Esophagus muscularis mucosa (tissue), 4 donors: Measurements from ENCODE around the gene ZNF468. TPM values are rescaled to one million over a fixed set of nuclear protein-coding genes. Genes with fewer than 3 reads are reported as not detected.

Experiments used
- DNase-seq: peaks from one replicate; pipeline ENCODE4 v3.0.0-alpha.2; 2017; ENCODE audit errors: extremely low spot score
- H3K27ac ChIP-seq, 4 donors: fragments of 200-600 bp; sonication (generic); replicated peaks in 1 of 4; 1 replicate in 3 of 4; 2 replicates in 1 of 4; pipeline ENCODE4 v1.5.1; 2016 to 2019; ENCODE audit warnings: mild to moderate bottlenecking in 1 of 4
- H3K27me3 ChIP-seq, 4 donors: fragments of 200-600 bp; sonication (generic); one replicate each; pipeline versions ENCODE4 v1.5.1 to v1.6.0; 2016 to 2019
- H3K36me3 ChIP-seq, 4 donors: fragments of 200-600 bp; sonication (generic); one replicate each; pipeline ENCODE4 v1.5.1; 2016 to 2019
- H3K4me1 ChIP-seq, 4 donors: fragments of 200-600 bp; sonication (generic); one replicate each; pipeline ENCODE4 v1.5.1; 2016 to 2019
- H3K4me3 ChIP-seq, 4 donors: fragments of 200-600 bp; sonication (generic); 1 replicate in 2 of 4; 2 replicates in 2 of 4; pipeline ENCODE4 v1.5.1; 2016 to 2019; ENCODE audit warnings: mild to moderate bottlenecking in 4 of 4, moderate library complexity in 1 of 4
- H3K9me3 ChIP-seq, 4 donors: fragments of 200-600 bp; sonication (generic); 1 replicate in 3 of 4; 2 replicates in 1 of 4; pipeline ENCODE4 v1.5.1; 2016 to 2019
- CTCF ChIP-seq, 3 experiments: fragments of 200-600 bp in 2 of 3; fragments of 450-650 bp in 1 of 3; sonication (generic) in 2 of 3; IDR thresholded peaks; one replicate each; pipeline ENCODE4 v1.5.1; 2017 to 2019; ENCODE audit warnings: antibody characterized with exemption in 3 of 3, mild to moderate bottlenecking in 2 of 3, moderate library complexity in 1 of 3
- EP300 ChIP-seq: sonication (generic); formaldehyde crosslinking; IDR thresholded peaks from one replicate; pipeline ENCODE4 v1.6.1; 2017; ENCODE audit warnings: antibody characterized with exemption
- POLR2A ChIP-seq: fragments of 450-650 bp; IDR thresholded peaks from one replicate; pipeline ENCODE4 v1.6.1; 2017; ENCODE audit warnings: antibody characterized with exemption, moderate library complexity, mild to moderate bottlenecking, low read depth
- POLR2AphosphoS5 ChIP-seq, 2 donors: sonication (generic); formaldehyde crosslinking; IDR thresholded peaks; one replicate each; pipeline ENCODE4 v1.6.1; 2017; ENCODE audit warnings: antibody characterized with exemption in 2 of 2
- WGBS: methylation state at CpG from one replicate; pipeline ENCODE4 v1.1.5; 2018; 5-methylcytosine and 5-hydroxymethylcytosine counted together
- intact Hi-C: fragments of 100-400 bp; cut with DNase I; formaldehyde crosslinking; loops from one replicate; pipeline ENCODE4 v1.15.1; 2023
- total RNA-seq, 4 donors: library from RNA; depleted of rRNA; stranded (reverse); fragments of >200 nt; gene quantifications; one replicate each; pipeline versions ENCODE4 v1.1.0 to v1.2.1, GENCODE V29; 2016

Gene ZNF468
- total RNA-seq, 4 donors from 2014 or later, result 7.5 to 13.3 (median 11.0) TPM

GRCh38 chr19:52897138-52897935 lies 39.9 kb upstream of the ZNF468 start, which contains the start of gene ZNF320:
Gene ZNF320 (minus strand): TSS chr19:52897635. CDS start chr19:52890255, 7,380 bp downstream.
- H3K27me3 ChIP-seq, result no peaks in the 10 kb centered on the region
- under 1% methylated on average over 38 of the region's 56 CpGs for WGBS
- intact Hi-C loops, result loop anchor here (10.0 kb wide), 1 partner anchor 47 kb away; no protein-coding TSS in a partner anchor

GRCh38 chr19:52896431-52897137 lies 39.2 kb upstream of the ZNF468 start:
- Histone ChIP-seq H3K4me1 (peaks cover 12 to 21% (median 18%) of the 10 kb centered on the region in 4 donors), H3K9me3 (no peaks in the 10 kb centered on the region), H3K36me3 (peaks cover 0 to 28% (median 19%) of the 10 kb centered on the region in 4 donors), H3K27ac (peak overlapping the region; percentile 82 to 92 (median 92)), H3K27me3 (no peaks in the 10 kb centered on the region), H3K4me3 (peak overlapping the region; percentile 67 to 88 (median 78))
- 43% methylated on average over 24 of the region's 24 CpGs for WGBS
- no peak for DNase-seq
- intact Hi-C loops, result loop anchor here (10.0 kb wide), 1 partner anchor 48 kb away; no protein-coding TSS in a partner anchor
- TF ChIP-seq POLR2AphosphoS5 (IDR thresholded peaks at IDR 0.05), result no peak
- TF ChIP-seq EP300, result no peak
- TF ChIP-seq CTCF (IDR thresholded peaks at IDR 0.05), result no peak
- no peak for TF ChIP-seq POLR2A

More at GRCh38 chr19:52897138-52897935, 39.9 kb upstream of the ZNF468 start, which contains the start of gene ZNF320:
- H3K4me3 ChIP-seq, result peak within 1 kb of the TSS; percentile 67 to 88 (median 78)
- H3K4me1 ChIP-seq, result peaks cover 12 to 21% (median 18%) of the 10 kb centered on the region in 4 donors
- TF ChIP-seq POLR2AphosphoS5 (IDR thresholded peaks at IDR 0.05) (peak; percentile 92), CTCF (IDR thresholded peaks at IDR 0.05) (no peak), EP300 (no peak), POLR2A (no peak)
- H3K27ac ChIP-seq, result peak within 1 kb of the TSS; percentile 82 to 92 (median 92)
- DNase-seq, result peak; percentile 99
- H3K9me3 ChIP-seq, result no peaks in the 10 kb centered on the region
- H3K36me3 ChIP-seq, result peaks cover 0 to 21% (median 14%) of the 10 kb centered on the region in 4 donors

- intact Hi-C loops, result loop anchor here (10.0 kb wide), 1 partner anchor 53 kb away; no protein-coding TSS in a partner anchor
These were observed 33.9 kb upstream of the ZNF468 start for GRCh38 chr19:52891336-52891735.

GRCh38 chr19:52889931-52890330 lies 32.5 kb upstream of the ZNF468 start:
- WGBS, result 99% methylated on average over 4 of the region's 4 CpGs
- no peak for DNase-seq
- H3K36me3 ChIP-seq, result peaks cover 36 to 80% (median 70%) of the 10 kb centered on the region in 4 donors
- no peaks in the 10 kb centered on the region for H3K9me3 ChIP-seq
- no peak overlapping the region for H3K27ac ChIP-seq
- TF ChIP-seq POLR2AphosphoS5 (IDR thresholded peaks at IDR 0.05) (no peak), EP300 (no peak)
- H3K4me1 ChIP-seq, result no peaks in the 10 kb centered on the region
- H3K27me3 ChIP-seq, result no peaks in the 10 kb centered on the region
- H3K4me3 ChIP-seq, result no peak overlapping the region
- intact Hi-C loops, result loop anchor here (10.0 kb wide), 1 partner anchor 55 kb away; no protein-coding TSS in a partner anchor

More at GRCh38 chr19:52891336-52891735, 33.9 kb upstream of the ZNF468 start:
- H3K9me3 ChIP-seq, result no peaks in the 10 kb centered on the region
- no peak overlapping the region for H3K27ac ChIP-seq
- H3K36me3 ChIP-seq, result peaks cover 23 to 72% (median 62%) of the 10 kb centered on the region in 4 donors
- H3K27me3 ChIP-seq, result no peaks in the 10 kb centered on the region
- 63% methylated on average over 4 of the region's 4 CpGs for WGBS
- peaks cover 2 to 6% (median 4%) of the 10 kb centered on the region in 4 donors for H3K4me1 ChIP-seq
- H3K4me3 ChIP-seq, result no peak overlapping the region
- no peak for TF ChIP-seq CTCF (IDR thresholded peaks at IDR 0.05)
- no peak for TF ChIP-seq EP300
- TF ChIP-seq POLR2AphosphoS5 (IDR thresholded peaks at IDR 0.05), result no peak
- no peak for DNase-seq
